Hepatocyte (in vitro differentiated cells): ENCODE measurements around the gene MOB3C. TPM values are rescaled to one million over a fixed set of nuclear protein-coding genes. Genes with fewer than 3 reads are reported as not detected.
A peak's percentile ranks its signal among the peaks of the same experiment; 100 is the strongest.

ENCODE experiments used
- DNase-seq: peaks from one replicate; pipeline ENCODE4 v3.0.0-alpha.2; 2016; ENCODE audit warnings: low spot score
- H2AFZ ChIP-seq: fragments of 200-600 bp; sonication (generic); 2 replicates; pipeline ENCODE4 v1.6.0; 2016; ENCODE audit warnings: antibody characterized with exemption, mild to moderate bottlenecking
- H3K27ac ChIP-seq: fragments of 200-600 bp; sonication (generic); 2 replicates; pipeline ENCODE4 v1.5.1; 2016; ENCODE audit warnings: mild to moderate bottlenecking
- H3K27me3 ChIP-seq: fragments of 200-600 bp; sonication (generic); 2 replicates; pipeline ENCODE4 v1.6.1; 2016
- H3K36me3 ChIP-seq: fragments of 200-600 bp; sonication (generic); replicated peaks from 2 replicates; pipeline ENCODE4 v1.5.1; 2016; ENCODE audit warnings: low read depth; ENCODE audit not compliant: insufficient read depth
- H3K4me1 ChIP-seq: fragments of 200-600 bp; sonication (generic); 2 replicates; pipeline ENCODE4 v1.5.1; 2016; ENCODE audit warnings: mild to moderate bottlenecking, moderate library complexity; ENCODE audit not compliant: insufficient read depth
- H3K4me2 ChIP-seq: fragments of 200-600 bp; sonication (generic); 2 replicates; pipeline ENCODE4 v1.6.0; 2016
- H3K4me3 ChIP-seq: fragments of 200-600 bp; sonication (generic); 2 replicates; pipeline ENCODE4 v1.5.1; 2016; ENCODE audit warnings: mild to moderate bottlenecking
- H3K79me2 ChIP-seq: fragments of 200-600 bp; sonication (generic); 2 replicates; pipeline ENCODE4 v1.6.0; 2017; ENCODE audit warnings: mild to moderate bottlenecking
- H3K9me2 ChIP-seq: fragments of 200-600 bp; sonication (generic); replicated peaks from 2 replicates; pipeline ENCODE4 v1.6.0; 2017; ENCODE audit warnings: mild to moderate bottlenecking; ENCODE audit not compliant: insufficient read depth
- H3K9me3 ChIP-seq: fragments of 200-600 bp; sonication (generic); 2 replicates; pipeline ENCODE4 v1.5.1; 2016; ENCODE audit warnings: low read depth, mild to moderate bottlenecking
- H4K20me1 ChIP-seq: fragments of 200-600 bp; sonication (generic); 2 replicates; pipeline ENCODE4 v1.6.0; 2016; ENCODE audit warnings: mild to moderate bottlenecking; ENCODE audit not compliant: insufficient read depth, poor library complexity, severe bottlenecking
- EZH2 ChIP-seq: fragments of 200-600 bp; sonication (generic); IDR thresholded peaks from 2 replicates; pipeline ENCODE4 v1.6.1; 2016; ENCODE audit warnings: antibody characterized with exemption, mild to moderate bottlenecking, borderline replicate concordance
- EZH2phosphoT487 ChIP-seq: fragments of 200-600 bp; sonication (generic); IDR thresholded peaks from one replicate; pipeline ENCODE4 v1.6.1; 2018; ENCODE audit warnings: antibody characterized with exemption, mild to moderate bottlenecking, low read depth, moderate library complexity; ENCODE audit not compliant: unreplicated experiment, severe bottlenecking
- WGBS: methylation state at CpG from one replicate; pipeline ENCODE4 v1.1.6; 2016; ENCODE audit warnings: low lambda C conversion rate; ENCODE audit errors: missing lambda C conversion rate; 5-methylcytosine and 5-hydroxymethylcytosine counted together
- polyA plus RNA-seq: library from polyadenylated mRNA; unstranded; fragments of >200 nt; fragmentation: Nextera tagmentation; extraction: Ambion mirVana; gene quantifications from 2 replicates; pipeline ENCODE4 v1.2.1, GENCODE V29; 2016
- total RNA-seq: library from RNA; depleted of rRNA; stranded (reverse); fragments of >200 nt; gene quantifications from 2 replicates; pipeline ENCODE4 v1.2.3, GENCODE V29; 2014
- TF ChIP-seq, protein P1 (sequence below): fragments of 200-600 bp; sonication (generic); IDR thresholded peaks from 2 replicates; pipeline ENCODE4 v1.5.1; 2016; ENCODE audit warnings: antibody characterized with exemption, mild to moderate bottlenecking; ENCODE audit not compliant: poor library complexity

The MOB3C gene
- total and polyA plus RNA-seq, 2 experiments from 2014 or later: 5.8 to 6.6 TPM

DNA sequence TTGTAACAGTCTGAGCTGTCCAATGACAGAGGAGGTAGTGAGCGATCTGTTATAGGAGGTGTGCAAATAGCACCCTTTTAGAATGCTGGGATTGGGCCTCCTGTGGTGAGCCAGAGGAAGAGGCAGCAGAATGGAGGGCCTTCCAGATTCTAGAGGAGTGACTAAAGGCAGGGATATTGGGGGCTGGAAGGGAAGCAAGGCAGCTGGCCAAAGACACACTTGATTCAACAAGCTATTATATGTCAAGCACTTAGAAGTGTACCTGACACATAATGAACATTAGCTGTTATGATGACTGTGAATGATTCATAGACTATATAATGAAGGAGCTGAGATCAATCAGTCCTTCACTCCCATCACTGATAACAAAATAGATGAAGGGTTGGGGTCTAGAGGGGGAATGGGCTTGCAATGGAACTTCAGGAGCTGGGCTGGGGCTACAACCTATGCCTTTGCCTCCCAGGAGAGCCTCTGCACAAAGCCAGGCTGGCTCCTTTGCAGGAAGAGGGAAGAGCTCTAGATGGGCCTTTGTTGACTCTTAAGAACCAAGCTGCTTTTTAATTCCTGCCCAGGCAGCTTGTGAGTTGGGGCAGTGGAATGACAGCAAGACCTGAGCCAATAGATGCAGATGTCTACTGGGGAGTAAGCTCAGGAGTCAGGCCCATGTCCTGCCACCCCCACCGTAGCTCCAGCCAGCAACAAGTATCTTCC is 10.2 kb downstream of the MOB3C start:
- Histone ChIP-seq H3K27ac (no peak overlapping the region), H3K4me2 (no peak overlapping the region), H3K9me2 (no peaks in the 10 kb centered on the region), H3K4me1 (peaks cover 19% of the 10 kb centered on the region), H3K27me3 (no peaks in the 10 kb centered on the region), H3K4me3 (no peak overlapping the region), H3K36me3 (no peaks in the 10 kb centered on the region), H3K79me2 (peaks cover 23% of the 10 kb centered on the region), H3K9me3 (no peaks in the 10 kb centered on the region), H2AFZ (no peak overlapping the region), H4K20me1 (no peaks in the 10 kb centered on the region)
- TF ChIP-seq, protein P1, sequence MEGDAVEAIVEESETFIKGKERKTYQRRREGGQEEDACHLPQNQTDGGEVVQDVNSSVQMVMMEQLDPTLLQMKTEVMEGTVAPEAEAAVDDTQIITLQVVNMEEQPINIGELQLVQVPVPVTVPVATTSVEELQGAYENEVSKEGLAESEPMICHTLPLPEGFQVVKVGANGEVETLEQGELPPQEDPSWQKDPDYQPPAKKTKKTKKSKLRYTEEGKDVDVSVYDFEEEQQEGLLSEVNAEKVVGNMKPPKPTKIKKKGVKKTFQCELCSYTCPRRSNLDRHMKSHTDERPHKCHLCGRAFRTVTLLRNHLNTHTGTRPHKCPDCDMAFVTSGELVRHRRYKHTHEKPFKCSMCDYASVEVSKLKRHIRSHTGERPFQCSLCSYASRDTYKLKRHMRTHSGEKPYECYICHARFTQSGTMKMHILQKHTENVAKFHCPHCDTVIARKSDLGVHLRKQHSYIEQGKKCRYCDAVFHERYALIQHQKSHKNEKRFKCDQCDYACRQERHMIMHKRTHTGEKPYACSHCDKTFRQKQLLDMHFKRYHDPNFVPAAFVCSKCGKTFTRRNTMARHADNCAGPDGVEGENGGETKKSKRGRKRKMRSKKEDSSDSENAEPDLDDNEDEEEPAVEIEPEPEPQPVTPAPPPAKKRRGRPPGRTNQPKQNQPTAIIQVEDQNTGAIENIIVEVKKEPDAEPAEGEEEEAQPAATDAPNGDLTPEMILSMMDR: no peak
- TF ChIP-seq EZH2 (no peak), EZH2phosphoT487 (no peak)
- 98% methylated on average over 2 of the region's 2 CpGs for WGBS
- no peak for DNase-seq

DNA sequence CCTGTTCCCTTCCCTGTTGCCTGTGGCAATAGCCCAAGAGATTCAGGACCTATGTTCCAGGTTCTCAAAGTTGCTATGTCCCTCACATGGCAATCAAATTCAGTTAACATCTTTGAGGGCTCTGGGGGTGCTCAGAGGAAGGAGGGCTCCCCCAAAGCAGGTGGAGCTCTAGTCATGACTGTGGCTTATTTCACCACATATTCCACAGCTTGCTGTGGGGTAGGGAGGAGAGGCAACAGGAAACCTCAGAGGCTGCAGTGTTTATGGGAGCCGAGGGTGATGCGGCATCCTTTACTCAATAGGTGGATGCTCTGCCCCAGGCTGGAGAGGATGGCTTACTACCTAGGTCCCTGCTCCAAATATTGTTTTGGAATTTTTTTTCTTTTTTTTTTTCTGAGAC is 11.4 kb downstream of the MOB3C start:
- no peaks in the 10 kb centered on the region for H3K27me3 ChIP-seq
- peaks cover 20% of the 10 kb centered on the region for H3K4me1 ChIP-seq
- H3K36me3 ChIP-seq: no peaks in the 10 kb centered on the region
- DNase-seq: no peak
- H3K4me3 ChIP-seq: no peak overlapping the region
- H2AFZ ChIP-seq: no peak overlapping the region
- no peaks in the 10 kb centered on the region for H3K9me2 ChIP-seq
- 94% methylated on average over 2 of the region's 2 CpGs for WGBS
- no peak overlapping the region for H3K4me2 ChIP-seq
- TF ChIP-seq EZH2: no peak
- TF ChIP-seq, protein P1: no peak
- no peak overlapping the region for H3K27ac ChIP-seq
- peaks cover 29% of the 10 kb centered on the region for H3K79me2 ChIP-seq
- H3K9me3 ChIP-seq: no peaks in the 10 kb centered on the region
- H4K20me1 ChIP-seq: no peaks in the 10 kb centered on the region

DNA sequence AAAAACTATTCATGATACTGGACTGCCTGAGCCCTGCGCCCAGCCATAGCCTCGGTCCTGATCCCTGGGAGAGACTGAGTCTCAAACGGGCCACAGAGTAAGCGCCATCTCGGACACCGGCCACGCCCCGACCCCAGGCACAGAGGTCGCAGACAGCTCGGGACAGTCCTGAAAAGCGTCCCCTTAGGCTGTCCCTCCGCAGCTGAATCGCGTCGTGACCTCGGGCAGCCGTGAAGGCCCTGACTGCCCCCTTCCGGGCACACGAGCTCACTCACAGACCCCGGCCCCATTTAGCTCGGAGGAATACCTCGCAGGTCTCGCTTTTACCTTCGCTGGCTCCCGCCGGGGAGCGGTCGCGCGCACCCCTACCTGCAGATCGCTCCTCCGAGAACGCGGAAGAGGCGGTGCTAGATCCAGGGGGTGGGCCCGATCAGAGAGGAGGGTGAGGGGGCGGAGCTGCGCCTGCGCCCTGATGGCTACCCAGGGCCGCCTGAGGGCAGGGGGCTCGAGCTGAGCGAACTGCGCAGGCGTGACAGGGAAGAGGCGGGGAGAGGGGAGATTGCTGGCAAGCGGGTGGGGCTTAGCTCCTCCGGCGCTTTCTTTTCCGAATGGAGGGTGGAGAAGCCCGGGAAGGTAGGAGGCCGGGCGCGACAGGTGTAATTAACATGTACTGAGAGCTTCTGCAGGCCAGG is 12.6 kb downstream of the MOB3C start, which contains the start of gene MKNK1:
MKNK1 (minus strand) TSS at position 411 of the 692 bp plus-strand sequence. CDS start 20,941 bp downstream, outside the sequence.
- Histone ChIP-seq H4K20me1 (no peaks in the 10 kb centered on the region), H3K9me3 (no peaks in the 10 kb centered on the region), H3K36me3 (no peaks in the 10 kb centered on the region), H2AFZ (peak within 1 kb of the TSS; percentile 73), H3K9me2 (no peaks in the 10 kb centered on the region), H3K27ac (peak within 1 kb of the TSS; percentile 66), H3K27me3 (no peaks in the 10 kb centered on the region), H3K4me3 (peak within 1 kb of the TSS; percentile 73), H3K4me2 (peak within 1 kb of the TSS; percentile 84), H3K4me1 (peaks cover 20% of the 10 kb centered on the region), H3K79me2 (peaks cover 31% of the 10 kb centered on the region)
- DNase-seq: peak; percentile 99
- TF ChIP-seq, protein P1: peak; percentile 31
- no peak for TF ChIP-seq EZH2
- WGBS: 3% methylated on average over 46 of the region's 53 CpGs
